Breast epithelium (tissue), 4 donors: ENCODE results near the gene MAGEF1. TPM values are rescaled to one million over a fixed set of nuclear protein-coding genes. Genes with fewer than 3 reads are reported as not detected.

Experiments used
- DNase-seq, 2 donors: peaks; one replicate each; pipeline ENCODE4 v3.0.0-alpha.2; 2019; ENCODE audit warnings: low spot score in 2 of 2
- H3K27ac ChIP-seq, 2 donors: fragments of 200-600 bp; sonication (generic) in 1 of 2; one replicate each; pipeline ENCODE4 v1.5.1; 2016 to 2019; ENCODE audit warnings: mild to moderate bottlenecking in 1 of 2
- H3K27me3 ChIP-seq, 2 donors: fragments of 200-600 bp; sonication (generic) in 1 of 2; one replicate each; pipeline versions ENCODE4 v1.5.1 to v1.6.0; 2017 to 2019; ENCODE audit warnings: control low read depth in 1 of 2, mild to moderate bottlenecking in 1 of 2
- H3K36me3 ChIP-seq: fragments of 200-600 bp; one replicate; pipeline ENCODE4 v1.5.1; 2019
- H3K4me1 ChIP-seq, 2 donors: fragments of 200-600 bp; sonication (generic); one replicate each; pipeline ENCODE4 v1.5.1; 2016 to 2019; ENCODE audit warnings: control low read depth in 1 of 2
- H3K4me3 ChIP-seq, 3 donors: fragments of 200-600 bp; sonication (generic); 1 replicate in 2 of 3; 2 replicates in 1 of 3; pipeline ENCODE4 v1.5.1; 2016 to 2019; ENCODE audit warnings: mild to moderate bottlenecking in 3 of 3, moderate library complexity in 2 of 3
- H3K9me3 ChIP-seq, 2 donors: fragments of 200-600 bp; sonication (generic) in 1 of 2; one replicate each; pipeline ENCODE4 v1.5.1; 2016 to 2019; ENCODE audit warnings: control low read depth in 1 of 2
- CTCF ChIP-seq, 3 donors: fragments of 450-650 bp; IDR thresholded peaks; one replicate each; pipeline ENCODE4 v1.5.1; 2016 to 2017; ENCODE audit warnings: antibody characterized with exemption in 3 of 3, mild to moderate bottlenecking in 3 of 3, moderate library complexity in 3 of 3
- POLR2A ChIP-seq: fragments of 450-650 bp; IDR thresholded peaks from one replicate; pipeline ENCODE4 v1.6.1; 2016; ENCODE audit warnings: antibody characterized with exemption, mild to moderate bottlenecking, moderate library complexity
- POLR2AphosphoS5 ChIP-seq, 3 donors: sonication (generic); formaldehyde crosslinking; IDR thresholded peaks; one replicate each; pipeline ENCODE4 v1.6.1; 2017; ENCODE audit warnings: antibody characterized with exemption in 3 of 3
- intact Hi-C: fragments of 100-400 bp; cut with DNase I; formaldehyde crosslinking; loops from one replicate; pipeline ENCODE4 v1.15.1; 2023; ENCODE audit warnings: low total_unique reads
- total RNA-seq, 3 donors: library from RNA; depleted of rRNA; stranded (reverse); fragments of >200 nt; gene quantifications; one replicate each; pipeline ENCODE4 v1.1.0, GENCODE V29; 2016

Gene MAGEF1
- total RNA-seq, 3 donors from 2014 or later: 16.5 to 40.4 (median 38.3) TPM

GRCh38 chr3:184688251-184688881 is 23.5 kb downstream of the MAGEF1 start:
- Histone ChIP-seq H3K4me1 (peaks cover 0 to 11% of the 10 kb centered on the region in 2 donors), H3K9me3 (no peaks in the 10 kb centered on the region), H3K36me3 (no peaks in the 10 kb centered on the region), H3K4me3 (no peak overlapping the region), H3K27me3 (no peaks in the 10 kb centered on the region), H3K27ac (peak overlapping the region; percentile 62 to 67)
- TF ChIP-seq POLR2A: no peak
- peak in 2 of 3 donors; percentile 33 to 46 for TF ChIP-seq POLR2AphosphoS5 (IDR thresholded peaks at IDR 0.05)
- TF ChIP-seq CTCF (IDR thresholded peaks at IDR 0.05): no peak
- intact Hi-C loops: no loop called here
- DNase-seq: no peak

GRCh38 chr3:184687363-184688015 is 24.4 kb downstream of the MAGEF1 start:
- Histone ChIP-seq H3K36me3 (no peaks in the 10 kb centered on the region), H3K9me3 (no peaks in the 10 kb centered on the region), H3K4me1 (peaks cover 0 to 11% of the 10 kb centered on the region in 2 donors), H3K27me3 (no peaks in the 10 kb centered on the region), H3K4me3 (no peak overlapping the region), H3K27ac (peak overlapping the region in 1 of 2 donors; percentile 52)
- no peak for TF ChIP-seq POLR2A
- TF ChIP-seq POLR2AphosphoS5 (IDR thresholded peaks at IDR 0.05): no peak
- TF ChIP-seq CTCF (IDR thresholded peaks at IDR 0.05): no peak
- intact Hi-C loops: no loop called here
- DNase-seq: no peak

GRCh38 chr3:184685646-184686045 is 26.2 kb downstream of the MAGEF1 start:
- H3K36me3 ChIP-seq: no peaks in the 10 kb centered on the region
- H3K27ac ChIP-seq: no peak overlapping the region
- H3K4me3 ChIP-seq: no peak overlapping the region
- TF ChIP-seq POLR2AphosphoS5 (IDR thresholded peaks at IDR 0.05): no peak
- TF ChIP-seq POLR2A: no peak
- no peak for TF ChIP-seq CTCF (IDR thresholded peaks at IDR 0.05)
- intact Hi-C loops: no loop called here
- no peaks in the 10 kb centered on the region for H3K27me3 ChIP-seq
- DNase-seq: no peak
- H3K4me1 ChIP-seq: peaks cover 0 to 2% of the 10 kb centered on the region in 2 donors
- H3K9me3 ChIP-seq: no peaks in the 10 kb centered on the region

GRCh38 chr3:184685055-184685454 is 26.8 kb downstream of the MAGEF1 start:
- Histone ChIP-seq H3K4me1 (no peaks in the 10 kb centered on the region), H3K4me3 (no peak overlapping the region), H3K27me3 (no peaks in the 10 kb centered on the region), H3K9me3 (no peaks in the 10 kb centered on the region), H3K27ac (no peak overlapping the region), H3K36me3 (no peaks in the 10 kb centered on the region)
- TF ChIP-seq POLR2A (no peak), CTCF (IDR thresholded peaks at IDR 0.05) (no peak), POLR2AphosphoS5 (IDR thresholded peaks at IDR 0.05) (no peak)
- intact Hi-C loops: no loop called here
- DNase-seq: no peak

GRCh38 chr3:184683900-184684560 is 27.8 kb downstream of the MAGEF1 start:
- H3K4me1 ChIP-seq: no peaks in the 10 kb centered on the region
- TF ChIP-seq POLR2A: no peak
- intact Hi-C loops: no loop called here
- no peak overlapping the region for H3K27ac ChIP-seq
- no peak for DNase-seq
- H3K27me3 ChIP-seq: no peaks in the 10 kb centered on the region
- H3K9me3 ChIP-seq: no peaks in the 10 kb centered on the region
- H3K4me3 ChIP-seq: no peak overlapping the region
- H3K36me3 ChIP-seq: no peaks in the 10 kb centered on the region
